Mesodermal cell (in vitro differentiated cells): ENCODE measurements around the gene FAM184A.
A peak's percentile ranks its signal among the peaks of the same experiment; 100 is the strongest.
"Not testable (repeated sequence)": the region's sequence is repeated elsewhere in the genome, so short reads cannot be mapped to it uniquely, and the experiment has no call there.

Experiments
- H3K27ac ChIP-seq: 2 replicates; pipeline ENCODE4 v1.7.0; 2013; ENCODE audit warnings: mild to moderate bottlenecking, low read depth, low read length, moderate library complexity; ENCODE audit not compliant: severe bottlenecking
- H3K36me3 ChIP-seq: 2 replicates; pipeline ENCODE4 v1.7.1; 2013; ENCODE audit warnings: mild to moderate bottlenecking, low read length, moderate library complexity; ENCODE audit not compliant: control insufficient read depth, insufficient read depth
- H3K4me1 ChIP-seq: one replicate; pipeline ENCODE4 v1.7.1; 2013; ENCODE audit warnings: mild to moderate bottlenecking, low read length; ENCODE audit not compliant: insufficient read depth, control insufficient read depth, poor library complexity, severe bottlenecking
- H3K4me3 ChIP-seq: 2 replicates; pipeline ENCODE4 v1.7.0; 2013; ENCODE audit warnings: low read length, control low read depth, mild to moderate bottlenecking; ENCODE audit not compliant: insufficient read depth, poor library complexity, severe bottlenecking; ENCODE audit errors: extremely low read depth
- H3K9me3 ChIP-seq: 2 replicates; pipeline ENCODE4 v1.7.1; 2013; ENCODE audit warnings: mild to moderate bottlenecking, low read length, moderate library complexity; ENCODE audit not compliant: control insufficient read depth
- WGBS, 2 experiments: methylation state at CpG; one replicate each; pipeline ENCODE4 v1.1.5; 2013; ENCODE audit warnings: missing lambda C conversion rate in 2 of 2; ENCODE audit not compliant: insufficient coverage in 2 of 2; 5-methylcytosine and 5-hydroxymethylcytosine counted together

Gene FAM184A

GRCh38 chr6:119032428-119032827, 46.0 kb downstream of the FAM184A start:
- Histone ChIP-seq H3K4me3 (no peak overlapping the region), H3K27ac (no peak overlapping the region), H3K9me3 (no peaks in the 10 kb centered on the region), H3K36me3 (no peaks in the 10 kb centered on the region), H3K4me1 (no peaks in the 10 kb centered on the region)
- no CpG with 5 or more reads among the region's 1 CpG for WGBS, 2 experiments

GRCh38 chr6:119030759-119031158, 47.7 kb downstream of the FAM184A start:
- Histone ChIP-seq H3K4me1 (no peaks in the 10 kb centered on the region), H3K27ac (no peak overlapping the region), H3K9me3 (no peaks in the 10 kb centered on the region), H3K36me3 (no peaks in the 10 kb centered on the region), H3K4me3 (no peak overlapping the region)
- no CpG with 5 or more reads among the region's 2 CpGs for WGBS, 2 experiments

- Histone ChIP-seq H3K9me3 (no peaks in the 10 kb centered on the region), H3K4me3 (no peak overlapping the region), H3K4me1 (no peaks in the 10 kb centered on the region), H3K36me3 (no peaks in the 10 kb centered on the region), H3K27ac (peak overlapping the region; percentile 33)
- WGBS, 2 experiments = 100% methylated on average over 1 of the region's 2 CpGs; no CpG with 5 or more reads in 1 of the 2 experiments
Observed at GRCh38 chr6:119028091-119028490, 50.4 kb downstream of the FAM184A start.

GRCh38 chr6:119027465-119027864, 51.0 kb downstream of the FAM184A start:
- 100% methylated on average over 2 of the region's 3 CpGs; no CpG with 5 or more reads in 1 of the 2 experiments for WGBS, 2 experiments
- H3K27ac ChIP-seq = peak overlapping the region; percentile 33
- H3K4me3 ChIP-seq = no peak overlapping the region
- no peaks in the 10 kb centered on the region for H3K36me3 ChIP-seq
- no peaks in the 10 kb centered on the region for H3K4me1 ChIP-seq
- H3K9me3 ChIP-seq = no peaks in the 10 kb centered on the region

GRCh38 chr6:119026822-119027221, 51.6 kb downstream of the FAM184A start:
- H3K4me3 ChIP-seq = no peak overlapping the region

GRCh38 chr6:119025793-119026192, 52.7 kb downstream of the FAM184A start:
- no peaks in the 10 kb centered on the region for H3K4me1 ChIP-seq
- H3K9me3 ChIP-seq = no peaks in the 10 kb centered on the region
- H3K4me3 ChIP-seq = no peak overlapping the region
- H3K36me3 ChIP-seq = no peaks in the 10 kb centered on the region
- no peak overlapping the region for H3K27ac ChIP-seq
- WGBS, 2 experiments = 82% methylated on average over 2 of the region's 2 CpGs; no CpG with 5 or more reads in 1 of the 2 experiments

More at GRCh38 chr6:119026822-119027221, 51.6 kb downstream of the FAM184A start:
- Histone ChIP-seq H3K9me3 (no peaks in the 10 kb centered on the region), H3K4me1 (no peaks in the 10 kb centered on the region), H3K27ac (no peak overlapping the region), H3K36me3 (no peaks in the 10 kb centered on the region)
- WGBS, 2 experiments = 53 to 57% methylated on average over 2 to 3 of the region's 3 CpGs

- 32 to 38% methylated on average over 6 of the region's 6 CpGs for WGBS, 2 experiments
- Histone ChIP-seq H3K9me3 (no peaks in the 10 kb centered on the region), H3K36me3 (no peaks in the 10 kb centered on the region), H3K4me1 (no peaks in the 10 kb centered on the region), H3K27ac (no peak overlapping the region), H3K4me3 (no peak overlapping the region)
Observed at GRCh38 chr6:119024111-119024510, 54.4 kb downstream of the FAM184A start.

GRCh38 chr6:119022796-119023195, 55.7 kb downstream of the FAM184A start:
- H3K36me3 ChIP-seq = no peaks in the 10 kb centered on the region
- 83 to 89% methylated on average over 1 of the region's 4 CpGs for WGBS, 2 experiments
- no peaks in the 10 kb centered on the region for H3K4me1 ChIP-seq
- H3K4me3 ChIP-seq = no peak overlapping the region
- no peak overlapping the region for H3K27ac ChIP-seq
- no peaks in the 10 kb centered on the region for H3K9me3 ChIP-seq

- H3K4me1 ChIP-seq = no peaks in the 10 kb centered on the region
- H3K36me3 ChIP-seq = no peaks in the 10 kb centered on the region
- H3K9me3 ChIP-seq = no peaks in the 10 kb centered on the region
- no peak overlapping the region for H3K4me3 ChIP-seq
- no peak overlapping the region for H3K27ac ChIP-seq
- WGBS, 2 experiments = 56 to 83% methylated on average over 1 of the region's 2 CpGs
Observed at GRCh38 chr6:119020597-119021561, 57.6 kb downstream of the FAM184A start.

GRCh38 chr6:119015165-119015564, 63.3 kb downstream of the FAM184A start:
- not testable (repeated sequence) for H3K9me3 ChIP-seq, H3K27ac ChIP-seq, H3K36me3 ChIP-seq, H3K4me3 ChIP-seq, H3K4me1 ChIP-seq
- WGBS, 2 experiments = 89 to 92% methylated on average over 8 to 20 of the region's 22 CpGs

GRCh38 chr6:119012521-119012920, 65.9 kb downstream of the FAM184A start:
- H3K9me3 ChIP-seq = no peaks in the 10 kb centered on the region
- H3K36me3 ChIP-seq = no peaks in the 10 kb centered on the region
- H3K4me1 ChIP-seq = no peaks in the 10 kb centered on the region
- WGBS, 2 experiments = no CpG with 5 or more reads among the region's 1 CpG
- H3K4me3 ChIP-seq = no peak overlapping the region
- no peak overlapping the region for H3K27ac ChIP-seq
